Heart left ventricle (tissue), 13 donors: ENCODE results near the gene NLRP2B.

ENCODE experiments used
- CTCF ChIP-seq, 12 donors: fragments of 200-600 bp; sonication (generic) in 4 of 12; IDR thresholded peaks; one replicate each; pipeline versions ENCODE4 v1.5.0 to v1.8.0; 2018 to 2022; ENCODE audit warnings: antibody characterized with exemption in 12 of 12, mild to moderate bottlenecking in 5 of 12
- POLR2A ChIP-seq, 2 donors: fragments of 450-650 bp; IDR thresholded peaks; one replicate each; pipeline ENCODE4 v1.6.1; 2017; ENCODE audit warnings: antibody characterized with exemption in 2 of 2, mild to moderate bottlenecking in 2 of 2, moderate library complexity in 2 of 2
- donor health status: ischemic (EF 13 %, LVEDD 7.1; RV severe dilation, severe dysfunction).
- donor health status: DM: no; HTN: yes; CAD: no.
- donor health status: DM: no; HTN: no; CAD: no.
- donor health status: ischemic (EF 25% LVEDD 6.9; RV normal size, moderate dysfunction).
- donor health status: ischemic (EF 25% LVEDD 5.7; RV mildly dilated, moderate dysfunction).
- donor health status: ischemic (EF 35%, LVEDD 5.7; RV mildly dilated, moderate dysfunction).
- donor health status: nonischemic (EF 11% LVEDD 7.7; RV severe dilation, severe dysfunction).
- donor health status: DM: yes; HTN: yes; CAD: no.
- donor health status: PGD.
- donor health status: ischemic (EF 29% LVEDD 5.4; RV normal size, mild dysfunction).
- donor health status: nonischemic (EF 23%, LVEDD 6.1; RV moderate dilation, normal function).

GRCh38 chrX:57677132-57677858 lies 2.8 kb downstream of the NLRP2B start:
- TF ChIP-seq CTCF (IDR thresholded peaks at IDR 0.05) (no peak), POLR2A (IDR thresholded peaks at IDR 0.05) (no peak)
